HepG2 (cell line): ENCODE measurements around the gene HTR2A. TPM values are rescaled to one million over a fixed set of nuclear protein-coding genes. Genes with fewer than 3 reads are reported as not detected.

Source experiments
- ATAC-seq: fragments of 200-7000 bp; cut with Tn5 transposase; 3 replicates; pipeline ENCODE4 v1.9.1; 2020; ENCODE audit warnings: mild to moderate bottlenecking, moderate library complexity
- BruUV-seq: library from RNA; stranded (reverse); fragments of 400-500 nt; replicated peaks from 2 replicates; lab custom pipeline; 2021; lab: Mats Ljungman, UMichigan
- CTCF ChIA-PET: fragments of 300-600 bp; formaldehyde crosslinking; extraction: SDS; loops from one replicate; lab custom pipeline; 2021; ENCODE audit warnings: low total read pairs, inconsistent platforms, low intra/inter-chr PET ratio; lab: Yijun Ruan, JAX
- POLR2A ChIA-PET: fragments of 350-600 bp; sonication (Branson Sonifier 250); formaldehyde crosslinking; loops from one replicate; lab custom pipeline; 2020; ENCODE audit warnings: antibody characterized with exemption, inconsistent platforms; lab: Yijun Ruan, JAX
- DNase-seq: peaks from one replicate; pipeline ENCODE4 v3.0.0-alpha.2; 2015; ENCODE audit warnings: low spot score
- FAIRE-seq: peaks from 3 replicates; lab custom pipeline; 2011; peaks lifted over from hg19 to GRCh38; lab: Jason Lieb, UNC
- H2AFZ ChIP-seq: one replicate; pipeline ENCODE4 v1.6.1; 2011; ENCODE audit warnings: low read length, inconsistent platforms
- H3K27ac ChIP-seq: fragments of 300-600 bp; 3 replicates; pipeline ENCODE4 v1.8.0; 2011; ENCODE audit warnings: mixed run types, mild to moderate bottlenecking, mixed read lengths, low read length, inconsistent platforms; ENCODE audit not compliant: insufficient read depth; ENCODE audit errors: extremely low read length
- H3K27me3 ChIP-seq, 2 experiments: fragments of 200-600 bp in 1 of 2; 2 replicates in 1 of 2; 3 replicates in 1 of 2; pipeline versions ENCODE4 v1.6.0 to v1.8.0; 2011; ENCODE audit warnings: low read length in 2 of 2, mild to moderate bottlenecking in 2 of 2, moderate library complexity in 2 of 2, inconsistent platforms in 1 of 2; ENCODE audit not compliant: insufficient read depth in 2 of 2, control insufficient read depth in 1 of 2
- H3K36me3 ChIP-seq, 2 experiments: fragments of 200-600 bp in 1 of 2; replicated peaks in 1 of 2; 2 replicates in 1 of 2; 3 replicates in 1 of 2; pipeline versions ENCODE4 v1.5.1 to v1.8.0; 2011; ENCODE audit warnings: low read length in 2 of 2, inconsistent platforms in 1 of 2; ENCODE audit not compliant: insufficient read depth in 2 of 2, control insufficient read depth in 1 of 2
- H3K4me1 ChIP-seq: 2 replicates; pipeline ENCODE4 v1.5.1; 2012; ENCODE audit warnings: low read length, inconsistent platforms; ENCODE audit not compliant: insufficient read depth
- H3K4me2 ChIP-seq: 2 replicates; pipeline ENCODE4 v1.6.0; 2011; ENCODE audit warnings: low read depth, low read length, inconsistent platforms
- H3K4me3 ChIP-seq, 3 experiments: fragments of 200-600 bp in 1 of 3; sonication (generic), shearing (Covaris generic) in 1 of 3; replicated peaks in 1 of 3; 2 replicates each; pipeline ENCODE4 v1.5.1; 2011 to 2016; ENCODE audit warnings: low read length in 3 of 3, inconsistent platforms in 2 of 3, low read depth in 2 of 3, mild to moderate bottlenecking in 2 of 3, control low read depth in 1 of 3, mixed read lengths in 1 of 3; ENCODE audit not compliant: insufficient read depth in 1 of 3
- H3K79me2 ChIP-seq: one replicate; pipeline ENCODE4 v1.6.1; 2011; ENCODE audit warnings: low read length, inconsistent platforms; ENCODE audit not compliant: insufficient read depth
- H3K9ac ChIP-seq: 2 replicates; pipeline ENCODE4 v1.6.0; 2011; ENCODE audit warnings: mild to moderate bottlenecking, low read depth, low read length, inconsistent platforms; ENCODE audit not compliant: insufficient read depth
- H3K9me3 ChIP-seq: 2 replicates; pipeline ENCODE4 v1.5.1; 2012; ENCODE audit warnings: mild to moderate bottlenecking, low read length
- H4K20me1 ChIP-seq: 2 replicates; pipeline ENCODE4 v1.6.0; 2011; ENCODE audit warnings: inconsistent platforms, mild to moderate bottlenecking, low read length, moderate library complexity; ENCODE audit not compliant: insufficient read depth
- AKAP8 ChIP-seq: sonication (generic); formaldehyde crosslinking; IDR thresholded peaks from 2 replicates; pipeline ENCODE4 v1.5.1; 2020; ENCODE audit warnings: mild to moderate bottlenecking, missing genetic modification reagents
- GZF1 ChIP-seq: sonication (generic); formaldehyde crosslinking; IDR thresholded peaks from 2 replicates; pipeline ENCODE4 v1.5.1; 2020; ENCODE audit warnings: mild to moderate bottlenecking, missing genetic modification reagents
- KLF6 ChIP-seq: IDR thresholded peaks from 2 replicates; pipeline ENCODE4 v1.8.0; 2016; ENCODE audit warnings: missing biosample characterization, missing genetic modification reagents
- KLF9 ChIP-seq: IDR thresholded peaks from 2 replicates; pipeline ENCODE4 v1.6.1; 2016; ENCODE audit warnings: low read depth
- MEF2D ChIP-seq: sonication (generic); formaldehyde crosslinking; IDR thresholded peaks from 2 replicates; pipeline ENCODE4 v1.5.1; 2020; ENCODE audit warnings: mild to moderate bottlenecking, missing genetic modification reagents
- MIXL1 ChIP-seq: IDR thresholded peaks from 2 replicates; pipeline ENCODE4 v1.6.1; 2016
- PRDM10 ChIP-seq: sonication (generic); formaldehyde crosslinking; IDR thresholded peaks from 2 replicates; pipeline ENCODE4 v1.4.0; 2020; ENCODE audit warnings: low read depth, missing genetic modification reagents
- RXRA ChIP-seq: sonication (generic); formaldehyde crosslinking; IDR thresholded peaks from 2 replicates; pipeline ENCODE4 v1.5.1; 2020; ENCODE audit warnings: missing genetic modification reagents
- SPEN ChIP-seq: sonication (generic); formaldehyde crosslinking; IDR thresholded peaks from 2 replicates; pipeline ENCODE4 v1.5.1; 2020; ENCODE audit warnings: low read depth, mild to moderate bottlenecking, missing genetic modification reagents
- TBX2 ChIP-seq: sonication (generic); formaldehyde crosslinking; IDR thresholded peaks from 2 replicates; pipeline ENCODE4 v1.5.0; 2020; ENCODE audit warnings: missing genetic modification reagents, mild to moderate bottlenecking, borderline replicate concordance
- XBP1 ChIP-seq: sonication (generic); formaldehyde crosslinking; IDR thresholded peaks from 2 replicates; pipeline ENCODE4 v1.5.0; 2020; ENCODE audit warnings: missing genetic modification reagents
- YEATS4 ChIP-seq: sonication (generic); formaldehyde crosslinking; IDR thresholded peaks from 2 replicates; pipeline ENCODE4 v1.4.0; 2020; ENCODE audit warnings: missing genetic modification reagents, borderline replicate concordance
- ZBTB39 ChIP-seq: sonication (generic); formaldehyde crosslinking; IDR thresholded peaks from 2 replicates; pipeline ENCODE4 v1.5.0; 2020; ENCODE audit warnings: missing genetic modification reagents
- ZNF382 ChIP-seq: sonication (generic); formaldehyde crosslinking; IDR thresholded peaks from 2 replicates; pipeline ENCODE4 v1.5.0; 2020; ENCODE audit warnings: missing genetic modification reagents, mild to moderate bottlenecking, borderline replicate concordance
- ZNF737 ChIP-seq: sonication (generic); formaldehyde crosslinking; IDR thresholded peaks from 2 replicates; pipeline ENCODE4 v1.5.0; 2020; ENCODE audit warnings: missing genetic modification reagents, mild to moderate bottlenecking, borderline replicate concordance
- ZNF773 ChIP-seq: sonication (generic); formaldehyde crosslinking; IDR thresholded peaks from 2 replicates; pipeline ENCODE4 v1.4.0; 2020; ENCODE audit warnings: missing genetic modification reagents, borderline replicate concordance
- ZNF792 ChIP-seq: IDR thresholded peaks from 2 replicates; pipeline ENCODE4 v1.6.1; 2016
- WGBS: methylation state at CpG from one replicate; pipeline ENCODE4 v1.1.6; 2017; ENCODE audit warnings: low lambda C conversion rate; 5-methylcytosine and 5-hydroxymethylcytosine counted together
- in situ Hi-C: cut with HindIII; loops from 2 replicates; pipeline ENCODE4 v1.10.0; 2017; ENCODE audit warnings: low pct_unique_long_range_greater_than_20kb; ENCODE audit not compliant: extremely low pct_ligation_motif_present
- intact Hi-C: fragments of 100-400 bp; cut with micrococcal nuclease; formaldehyde crosslinking; loops from one replicate; pipeline ENCODE4 v1.10.0; 2022; ENCODE audit not compliant: unreplicated experiment
- polyA plus RNA-seq, 8 experiments: library from polyadenylated mRNA; depleted of rRNA in 3 of 8; stranded (reverse) in 7 of 8; unstranded in 1 of 8; fragments of >200 nt; fragmentation: Illumina TruSeq in 4 of 8; extraction: Trizol in 4 of 8; gene quantifications; 2 replicates each; pipeline versions ENCODE4 v1.2.1 to v1.2.3, GENCODE V29; 2011 to 2016; ENCODE audit warnings: low read depth in 4 of 8, missing spikeins in 1 of 8, mixed read lengths in 1 of 8; ENCODE audit not compliant: insufficient read depth in 1 of 8
- total RNA-seq, 5 experiments: library from RNA; depleted of rRNA; stranded (reverse); fragments of >200 nt; fragmentation: Illumina TruSeq; extraction: Trizol; gene quantifications; 2 replicates each; pipeline ENCODE4 v1.2.3, GENCODE V29; 2016; ENCODE audit warnings: low read depth in 1 of 5
- TF ChIP-seq, protein P1 (sequence below): sonication (generic); formaldehyde crosslinking; IDR thresholded peaks from 2 replicates; pipeline ENCODE4 v1.9.0; 2021; ENCODE audit warnings: missing genetic modification reagents, borderline replicate concordance

The HTR2A gene
- total and polyA plus RNA-seq, 2 of the 13 experiments (the other 11 are each of a cell fraction or from before 2014, with no cell fraction given) = not detected

GRCh38 chr13:46804391-46804815, 92.5 kb downstream of the HTR2A start:
- H3K27ac ChIP-seq = no peak overlapping the region
- TF ChIP-seq KLF6 (CRISPR knock-in tag) = no peak
- TF ChIP-seq ZBTB39 (CRISPR knock-in tag) = no peak
- no peak for TF ChIP-seq ZNF773 (CRISPR knock-in tag)
- TF ChIP-seq ZNF382 = no peak
- TF ChIP-seq KLF9 = no peak
- no peak for TF ChIP-seq XBP1 (CRISPR knock-in tag)
- no peak for TF ChIP-seq ZNF737 (CRISPR knock-in tag)
- TF ChIP-seq YEATS4 (CRISPR knock-in tag) = no peak
- TF ChIP-seq PRDM10 (CRISPR knock-in tag) = no peak
- TF ChIP-seq GZF1 (CRISPR knock-in tag) = no peak
- TF ChIP-seq MEF2D (CRISPR knock-in tag) = no peak
- TF ChIP-seq AKAP8 (CRISPR knock-in tag) = no peak
- TF ChIP-seq SPEN (CRISPR knock-in tag) = no peak
- no peak for TF ChIP-seq ZNF792
- no peak for TF ChIP-seq TBX2
- TF ChIP-seq, protein P1, sequence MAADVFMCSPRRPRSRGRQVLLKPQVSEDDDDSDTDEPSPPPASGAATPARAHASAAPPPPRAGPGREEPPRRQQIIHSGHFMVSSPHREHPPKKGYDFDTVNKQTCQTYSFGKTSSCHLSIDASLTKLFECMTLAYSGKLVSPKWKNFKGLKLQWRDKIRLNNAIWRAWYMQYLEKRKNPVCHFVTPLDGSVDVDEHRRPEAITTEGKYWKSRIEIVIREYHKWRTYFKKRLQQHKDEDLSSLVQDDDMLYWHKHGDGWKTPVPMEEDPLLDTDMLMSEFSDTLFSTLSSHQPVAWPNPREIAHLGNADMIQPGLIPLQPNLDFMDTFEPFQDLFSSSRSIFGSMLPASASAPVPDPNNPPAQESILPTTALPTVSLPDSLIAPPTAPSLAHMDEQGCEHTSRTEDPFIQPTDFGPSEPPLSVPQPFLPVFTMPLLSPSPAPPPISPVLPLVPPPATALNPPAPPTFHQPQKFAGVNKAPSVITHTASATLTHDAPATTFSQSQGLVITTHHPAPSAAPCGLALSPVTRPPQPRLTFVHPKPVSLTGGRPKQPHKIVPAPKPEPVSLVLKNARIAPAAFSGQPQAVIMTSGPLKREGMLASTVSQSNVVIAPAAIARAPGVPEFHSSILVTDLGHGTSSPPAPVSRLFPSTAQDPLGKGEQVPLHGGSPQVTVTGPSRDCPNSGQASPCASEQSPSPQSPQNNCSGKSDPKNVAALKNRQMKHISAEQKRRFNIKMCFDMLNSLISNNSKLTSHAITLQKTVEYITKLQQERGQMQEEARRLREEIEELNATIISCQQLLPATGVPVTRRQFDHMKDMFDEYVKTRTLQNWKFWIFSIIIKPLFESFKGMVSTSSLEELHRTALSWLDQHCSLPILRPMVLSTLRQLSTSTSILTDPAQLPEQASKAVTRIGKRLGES (CRISPR knock-in tag) = no peak
- no peak for TF ChIP-seq MIXL1 (CRISPR knock-in tag)
- TF ChIP-seq RXRA = no peak

More at GRCh38 chr13:46804391-46804815, 92.5 kb downstream of the HTR2A start:
- ChIA-PET CTCF (no interaction called here), POLR2A (no interaction called here)
- no peak; the same call in 2 of the 3 replicates for ATAC-seq
- no peaks in the 10 kb centered on the region for H4K20me1 ChIP-seq
- no peak overlapping the region for H3K9ac ChIP-seq
- no peak overlapping the region for H3K4me2 ChIP-seq
- no peaks in the 10 kb centered on the region for H3K9me3 ChIP-seq
- no peak overlapping the region for H2AFZ ChIP-seq
- in situ Hi-C loops (no loop called here), intact Hi-C loops (no loop called here)
- H3K27me3 ChIP-seq = no peaks in the 10 kb centered on the region
- no TSS peak for BruUV-seq
- H3K4me3 ChIP-seq = no peak overlapping the region
- WGBS = 33% methylated on average over 3 of the region's 3 CpGs
- DNase-seq = peak; percentile 9
- H3K36me3 ChIP-seq = no peaks in the 10 kb centered on the region
- no peak for FAIRE-seq
- no peaks in the 10 kb centered on the region for H3K79me2 ChIP-seq
- H3K4me1 ChIP-seq = peaks cover 3% of the 10 kb centered on the region
